PC-3 (cell line): Measurements from ENCODE around the gene GRHPR. TPM values are rescaled to one million over a fixed set of nuclear protein-coding genes. Genes with fewer than 3 reads are reported as not detected.

ENCODE experiments used
- ATAC-seq: fragments of 200-7000 bp; cut with Tn5 transposase; 2 replicates; pipeline ENCODE4 v1.9.1; 2020; ENCODE audit warnings: mild to moderate bottlenecking, moderate library complexity
- BruUV-seq: library from RNA; stranded (reverse); fragments of 400-500 nt; replicated peaks from 2 replicates; lab custom pipeline; 2021; lab: Mats Ljungman, UMichigan
- CTCF ChIA-PET: fragments of 300-600 bp; sonication (Branson Sonifier 250); formaldehyde crosslinking; loops from one replicate; lab custom pipeline; 2022; ENCODE audit warnings: antibody characterized with exemption; lab: Charles Lee
- POLR2A ChIA-PET: fragments of 300-600 bp; sonication (Branson Sonifier 250); formaldehyde crosslinking; loops from one replicate; lab custom pipeline; 2022; ENCODE audit warnings: antibody characterized with exemption; ENCODE audit not compliant: unreplicated experiment; lab: Charles Lee
- DNase-seq: peaks from one replicate; pipeline ENCODE4 v3.0.0-alpha.2; 2015
- H2AFZ ChIP-seq: fragments of 300-600 bp; sonication (generic); 2 replicates; pipeline ENCODE4 v1.6.0; 2016; ENCODE audit warnings: antibody characterized with exemption, low read length
- H3F3A ChIP-seq: fragments of 300-600 bp; sonication (generic); one replicate; pipeline ENCODE4 v1.6.0; 2017; ENCODE audit warnings: antibody characterized with exemption, low read length, control low read depth, mild to moderate bottlenecking; ENCODE audit not compliant: unreplicated experiment
- H3K27ac ChIP-seq: fragments of 300-600 bp; sonication (generic); 2 replicates; pipeline ENCODE4 v1.5.1; 2016; ENCODE audit warnings: mild to moderate bottlenecking, low read length
- H3K27me3 ChIP-seq: fragments of 300-600 bp; sonication (generic); 2 replicates; pipeline ENCODE4 v1.6.1; 2016; ENCODE audit warnings: low read length, mixed read lengths
- H3K36me3 ChIP-seq: fragments of 300-600 bp; sonication (generic); 2 replicates; pipeline ENCODE4 v1.6.1; 2016; ENCODE audit warnings: low read depth, mixed run types, low read length, mixed read lengths
- H3K4me1 ChIP-seq: fragments of 300-600 bp; sonication (generic); 2 replicates; pipeline ENCODE4 v1.5.1; 2016; ENCODE audit warnings: low read length; ENCODE audit not compliant: insufficient read depth
- H3K4me2 ChIP-seq: fragments of 300-600 bp; sonication (generic); 2 replicates; pipeline ENCODE4 v1.6.0; 2016; ENCODE audit warnings: low read length
- H3K4me3 ChIP-seq: fragments of 300-600 bp; sonication (generic); 2 replicates; pipeline ENCODE4 v1.5.1; 2016; ENCODE audit warnings: mild to moderate bottlenecking, low read length, mixed read lengths
- H3K79me2 ChIP-seq: fragments of 300-600 bp; sonication (generic); 2 replicates; pipeline ENCODE4 v1.6.1; 2017; ENCODE audit warnings: low read length, mixed read lengths
- H3K9ac ChIP-seq: fragments of 300-600 bp; sonication (generic); 2 replicates; pipeline ENCODE4 v1.6.0; 2016; ENCODE audit warnings: mild to moderate bottlenecking, low read length
- H3K9me2 ChIP-seq: fragments of 300-600 bp; sonication (generic); replicated peaks from 2 replicates; pipeline ENCODE4 v1.6.1; 2016; ENCODE audit warnings: mixed run types, low read length, mixed read lengths
- H3K9me3 ChIP-seq: fragments of 300-600 bp; sonication (generic); 2 replicates; pipeline ENCODE4 v1.6.1; 2016; ENCODE audit warnings: low read length, mixed read lengths
- H4K20me1 ChIP-seq: fragments of 300-600 bp; sonication (generic); 2 replicates; pipeline ENCODE4 v1.6.1; 2016; ENCODE audit warnings: low read length, mixed read lengths
- CTCF ChIP-seq: fragments of 300-600 bp; sonication (generic); conservative IDR thresholded peaks from 2 replicates; pipeline ENCODE4 v1.5.1; 2017; ENCODE audit warnings: antibody characterized with exemption, low read depth, mild to moderate bottlenecking, low read length
- EZH2 ChIP-seq: fragments of 300-600 bp; sonication (generic); IDR thresholded peaks from one replicate; pipeline ENCODE4 v1.6.1; 2017; ENCODE audit warnings: antibody characterized with exemption, mild to moderate bottlenecking, low read length; ENCODE audit not compliant: unreplicated experiment
- EZH2phosphoT487 ChIP-seq: fragments of 300-600 bp; sonication (generic); IDR thresholded peaks from 2 replicates; pipeline ENCODE4 v1.6.1; 2018; ENCODE audit warnings: mild to moderate bottlenecking, antibody characterized with exemption, low read length, borderline replicate concordance
- intact Hi-C: fragments of 100-400 bp; cut with micrococcal nuclease; formaldehyde crosslinking; loops from 2 replicates; pipeline ENCODE4 v1.9.0; 2023
- total RNA-seq: library from RNA; depleted of rRNA; stranded (reverse); fragments of >200 nt; gene quantifications from 2 replicates; pipeline ENCODE4 v1.2.3, GENCODE V29; 2014

The GRHPR gene
- total RNA-seq, 1 experiment from 2014 or later = 84.1 TPM

DNA sequence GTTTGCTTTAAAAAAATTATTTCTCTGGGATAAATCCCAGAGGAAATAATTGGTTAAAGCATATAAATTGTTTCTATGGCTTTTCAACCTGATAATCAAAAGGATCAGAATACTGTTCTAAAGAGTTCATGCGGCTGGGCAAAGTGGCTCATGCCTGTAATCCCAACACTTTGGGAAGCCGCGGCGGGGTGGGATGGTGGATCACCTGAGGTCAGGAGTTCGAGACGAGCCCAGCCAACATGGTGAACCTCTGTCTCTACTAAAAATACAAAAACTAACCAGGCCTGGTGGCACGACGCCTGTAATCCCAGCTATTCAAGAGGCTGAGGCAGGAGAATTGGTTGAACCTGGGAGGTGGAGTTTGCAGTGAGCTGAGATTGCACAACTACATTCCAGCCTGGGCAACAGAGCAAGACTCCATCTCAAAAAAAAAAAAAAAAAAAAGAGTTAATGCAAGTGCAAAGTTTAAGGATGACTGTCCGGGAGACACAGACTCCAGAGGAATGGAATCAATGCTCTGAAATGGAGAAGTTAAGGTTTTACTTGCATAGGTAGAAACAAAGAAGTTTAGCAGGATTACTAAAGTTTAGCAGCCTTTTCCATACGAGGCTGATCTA is 16.6 kb upstream of the GRHPR start:
- intact Hi-C loops = no loop called here
- no TSS peak for BruUV-seq
- Histone ChIP-seq H4K20me1 (no peaks in the 10 kb centered on the region), H3K9me3 (no peaks in the 10 kb centered on the region), H3K9me2 (no peaks in the 10 kb centered on the region), H3K9ac (no peak overlapping the region), H3K27ac (no peak overlapping the region), H3F3A (no peaks in the 10 kb centered on the region), H3K79me2 (no peaks in the 10 kb centered on the region), H2AFZ (no peak overlapping the region), H3K4me3 (no peak overlapping the region), H3K27me3 (no peaks in the 10 kb centered on the region), H3K36me3 (no peaks in the 10 kb centered on the region), H3K4me1 (no peaks in the 10 kb centered on the region), H3K4me2 (no peak overlapping the region)
- DNase-seq (no peak), ATAC-seq (no peak)
- ChIA-PET POLR2A (no interaction called here), CTCF (no interaction called here)
- TF ChIP-seq CTCF = no peak

- Histone ChIP-seq H2AFZ (no peak overlapping the region), H3F3A (no peaks in the 10 kb centered on the region), H3K27me3 (no peaks in the 10 kb centered on the region), H3K9ac (no peak overlapping the region), H4K20me1 (no peaks in the 10 kb centered on the region), H3K9me3 (no peaks in the 10 kb centered on the region), H3K27ac (no peak overlapping the region), H3K79me2 (no peaks in the 10 kb centered on the region), H3K9me2 (no peaks in the 10 kb centered on the region), H3K4me2 (no peak overlapping the region), H3K36me3 (no peaks in the 10 kb centered on the region), H3K4me3 (no peak overlapping the region), H3K4me1 (no peaks in the 10 kb centered on the region)
- ATAC-seq (no peak), DNase-seq (peak; percentile 13)
- CTCF ChIA-PET = no interaction called here
- intact Hi-C loops = no loop called here
- TF ChIP-seq CTCF = no peak
- no peak for TF ChIP-seq EZH2phosphoT487
- no peak for TF ChIP-seq EZH2
- BruUV-seq = no TSS peak
- POLR2A ChIA-PET = no interaction called here
Observed at GRCh38 chr9:37406603-37407401, 15.7 kb upstream of the GRHPR start.

- DNase-seq (peak; percentile 41), ATAC-seq (no peak)
- ChIA-PET CTCF (interaction anchor here (0.6 kb wide), 1 partner anchor 31 kb away, joined by 3 read pairs; no protein-coding TSS in a partner anchor), POLR2A (no interaction called here)
- intact Hi-C loops = no loop called here
- Histone ChIP-seq H4K20me1 (no peaks in the 10 kb centered on the region), H3K4me1 (no peaks in the 10 kb centered on the region), H3F3A (no peaks in the 10 kb centered on the region), H3K9me3 (no peaks in the 10 kb centered on the region), H3K4me3 (no peak overlapping the region), H3K27ac (no peak overlapping the region), H3K9me2 (no peaks in the 10 kb centered on the region), H3K9ac (no peak overlapping the region), H3K79me2 (no peaks in the 10 kb centered on the region), H3K27me3 (no peaks in the 10 kb centered on the region), H3K4me2 (no peak overlapping the region), H2AFZ (no peak overlapping the region), H3K36me3 (no peaks in the 10 kb centered on the region)
- TF ChIP-seq EZH2phosphoT487 = no peak
- peak; percentile 50 for TF ChIP-seq CTCF
- no TSS peak for BruUV-seq
Observed at GRCh38 chr9:37407468-37407867, 15.0 kb upstream of the GRHPR start.
